ENCODE data around the gene ADPRM.

GRCh38 chr17:10668775-10669174 lies 28.6 kb upstream of the ADPRM start:
- TF ChIP-seq SP2 (tag by site-specific recombination; IDR thresholded peaks at IDR 0.05) (no peak), CTCF (tag by site-specific recombination; IDR thresholded peaks at IDR 0.05) (no peak), ZNF24 (tag by site-specific recombination; IDR thresholded peaks at IDR 0.05) (no peak), ZFP37 (tag by site-specific recombination; IDR thresholded peaks at IDR 0.05) (no peak), OSR2 (tag by site-specific recombination; IDR thresholded peaks at IDR 0.05) (no peak), ZNF670 (tag by site-specific recombination; IDR thresholded peaks at IDR 0.05; ENCODE audit: low read depth) (no peak), ZNF274 (IDR thresholded peaks at IDR 0.05; ENCODE audit: low read length) (no peak), ZNF274 (tag by site-specific recombination; IDR thresholded peaks at IDR 0.05; ENCODE audit: borderline replicate concordance) (no peak), ZFP41 (tag by site-specific recombination; IDR thresholded peaks at IDR 0.05; ENCODE audit: borderline replicate concordance) (no peak)
- TF ChIP-seq, protein P1, sequence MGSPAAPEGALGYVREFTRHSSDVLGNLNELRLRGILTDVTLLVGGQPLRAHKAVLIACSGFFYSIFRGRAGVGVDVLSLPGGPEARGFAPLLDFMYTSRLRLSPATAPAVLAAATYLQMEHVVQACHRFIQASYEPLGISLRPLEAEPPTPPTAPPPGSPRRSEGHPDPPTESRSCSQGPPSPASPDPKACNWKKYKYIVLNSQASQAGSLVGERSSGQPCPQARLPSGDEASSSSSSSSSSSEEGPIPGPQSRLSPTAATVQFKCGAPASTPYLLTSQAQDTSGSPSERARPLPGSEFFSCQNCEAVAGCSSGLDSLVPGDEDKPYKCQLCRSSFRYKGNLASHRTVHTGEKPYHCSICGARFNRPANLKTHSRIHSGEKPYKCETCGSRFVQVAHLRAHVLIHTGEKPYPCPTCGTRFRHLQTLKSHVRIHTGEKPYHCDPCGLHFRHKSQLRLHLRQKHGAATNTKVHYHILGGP (tag by site-specific recombination; IDR thresholded peaks at IDR 0.05) = no peak
- TF ChIP-seq, protein P2, sequence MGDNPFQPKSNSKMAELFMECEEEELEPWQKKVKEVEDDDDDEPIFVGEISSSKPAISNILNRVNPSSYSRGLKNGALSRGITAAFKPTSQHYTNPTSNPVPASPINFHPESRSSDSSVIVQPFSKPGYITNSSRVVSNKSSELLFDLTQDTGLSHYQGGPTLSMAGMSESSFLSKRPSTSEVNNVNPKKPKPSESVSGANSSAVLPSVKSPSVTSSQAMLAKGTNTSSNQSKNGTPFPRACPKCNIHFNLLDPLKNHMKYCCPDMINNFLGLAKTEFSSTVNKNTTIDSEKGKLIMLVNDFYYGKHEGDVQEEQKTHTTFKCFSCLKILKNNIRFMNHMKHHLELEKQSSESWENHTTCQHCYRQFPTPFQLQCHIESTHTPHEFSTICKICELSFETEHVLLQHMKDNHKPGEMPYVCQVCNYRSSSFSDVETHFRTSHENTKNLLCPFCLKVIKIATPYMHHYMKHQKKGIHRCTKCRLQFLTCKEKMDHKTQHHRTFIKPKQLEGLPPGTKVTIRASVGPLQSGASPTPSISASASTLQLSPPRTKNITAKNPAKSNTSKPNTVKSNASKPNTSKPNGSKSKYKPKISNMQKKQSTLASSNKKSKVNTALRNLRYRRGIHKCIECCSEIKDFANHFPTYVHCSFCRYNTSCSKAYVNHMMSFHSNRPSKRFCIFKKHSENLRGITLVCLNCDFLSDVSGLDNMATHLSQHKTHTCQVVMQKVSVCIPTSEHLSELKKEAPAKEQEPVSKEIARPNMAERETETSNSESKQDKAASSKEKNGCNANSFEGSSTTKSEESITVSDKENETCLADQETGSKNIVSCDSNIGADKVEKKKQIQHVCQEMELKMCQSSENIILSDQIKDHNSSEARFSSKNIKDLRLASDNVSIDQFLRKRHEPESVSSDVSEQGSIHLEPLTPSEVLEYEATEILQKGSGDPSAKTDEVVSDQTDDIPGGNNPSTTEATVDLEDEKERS (tag by site-specific recombination; IDR thresholded peaks at IDR 0.05) = no peak
- TF ChIP-seq, protein P3, sequence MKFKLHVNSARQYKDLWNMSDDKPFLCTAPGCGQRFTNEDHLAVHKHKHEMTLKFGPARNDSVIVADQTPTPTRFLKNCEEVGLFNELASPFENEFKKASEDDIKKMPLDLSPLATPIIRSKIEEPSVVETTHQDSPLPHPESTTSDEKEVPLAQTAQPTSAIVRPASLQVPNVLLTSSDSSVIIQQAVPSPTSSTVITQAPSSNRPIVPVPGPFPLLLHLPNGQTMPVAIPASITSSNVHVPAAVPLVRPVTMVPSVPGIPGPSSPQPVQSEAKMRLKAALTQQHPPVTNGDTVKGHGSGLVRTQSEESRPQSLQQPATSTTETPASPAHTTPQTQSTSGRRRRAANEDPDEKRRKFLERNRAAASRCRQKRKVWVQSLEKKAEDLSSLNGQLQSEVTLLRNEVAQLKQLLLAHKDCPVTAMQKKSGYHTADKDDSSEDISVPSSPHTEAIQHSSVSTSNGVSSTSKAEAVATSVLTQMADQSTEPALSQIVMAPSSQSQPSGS (tag by site-specific recombination; IDR thresholded peaks at IDR 0.05; ENCODE audit: low read depth) = no peak

Data from HEK293 (cell line).